Activated naive CD4-positive, alpha-beta T cell treated with anti-CD3 and anti-CD28 coated beads for 36 hours (primary cell): ENCODE results near the gene EIF4E1B. TPM values are rescaled to one million over a fixed set of nuclear protein-coding genes. Genes with fewer than 3 reads are reported as not detected.

ENCODE experiments used
- CTCF ChIA-PET: fragments of 350-600 bp; sonication (Branson Sonifier 250); formaldehyde crosslinking; loops from one replicate; lab custom pipeline; 2021; ENCODE audit warnings: antibody characterized with exemption; lab: Charles Lee
- DNase-seq: peaks from one replicate; pipeline ENCODE4 v3.0.0-alpha.2; 2020
- H3K27ac Mint-ChIP-seq: one replicate; pipeline ENCODE4 v1.8.0; 2021; ENCODE audit warnings: mild to moderate bottlenecking, mixed read lengths
- H3K27me3 Mint-ChIP-seq: one replicate; pipeline ENCODE4 v1.8.0; 2021; ENCODE audit warnings: low read depth, mixed read lengths
- H3K36me3 Mint-ChIP-seq: one replicate; pipeline ENCODE4 v1.8.0; 2021; ENCODE audit warnings: low read depth, mixed read lengths
- H3K4me1 Mint-ChIP-seq: one replicate; pipeline ENCODE4 v1.8.0; 2021; ENCODE audit warnings: low read depth, mixed read lengths
- H3K4me3 Mint-ChIP-seq: one replicate; pipeline ENCODE4 v1.8.0; 2021; ENCODE audit warnings: mild to moderate bottlenecking, moderate library complexity, mixed read lengths
- H3K9me3 Mint-ChIP-seq: one replicate; pipeline ENCODE4 v1.8.0; 2021; ENCODE audit warnings: mixed read lengths
- intact Hi-C: fragments of 100-400 bp; cut with micrococcal nuclease; formaldehyde crosslinking; loops from one replicate; pipeline ENCODE4 v1.15.1; 2023
- total RNA-seq, 2 experiments: library from RNA; stranded (reverse); gene quantifications; one replicate each; pipeline ENCODE4 v1.2.3, GENCODE V29; 2021

The EIF4E1B gene
- total RNA-seq, 2 experiments from 2014 or later, result not detected

DNA sequence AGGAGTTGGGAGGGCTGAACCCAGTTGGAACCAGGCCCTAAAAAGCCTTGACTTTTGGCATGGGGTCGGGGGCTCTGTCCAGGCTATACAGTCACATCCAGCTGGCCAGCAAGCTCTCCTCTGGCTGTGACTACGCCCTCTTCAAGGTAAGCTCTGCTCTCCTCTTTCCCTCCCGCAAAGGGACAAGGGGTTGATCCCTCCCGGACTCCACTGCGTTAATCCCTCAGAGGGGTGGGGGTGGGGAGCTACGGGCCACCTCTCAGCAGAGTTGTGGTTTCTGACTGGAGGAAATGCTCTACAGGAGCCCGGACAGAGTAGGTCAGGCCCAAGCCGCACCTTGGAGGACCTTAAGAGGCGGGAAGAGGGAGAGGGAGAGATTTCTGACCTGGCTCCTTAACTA, 13.8 kb downstream of the EIF4E1B start:
- H3K4me1 Mint-ChIP-seq, result peaks cover 24% of the 10 kb centered on the region
- no peak overlapping the region for H3K27ac Mint-ChIP-seq
- no peaks in the 10 kb centered on the region for H3K9me3 Mint-ChIP-seq
- no peaks in the 10 kb centered on the region for H3K36me3 Mint-ChIP-seq
- no peak overlapping the region for H3K4me3 Mint-ChIP-seq
- CTCF ChIA-PET, result interaction anchor here (1.2 kb wide), 1 partner anchor 16 kb away, joined by 4 read pairs; no protein-coding TSS in a partner anchor
- intact Hi-C loops, result loop anchor here (10.0 kb wide), 1 partner anchor 671 kb away; the partner anchor contains the start of gene MXD3
- DNase-seq, result no peak
- H3K27me3 Mint-ChIP-seq, result no peaks in the 10 kb centered on the region

GRCh38 chr5:176644878-176645670, 14.6 kb downstream of the EIF4E1B start:
- intact Hi-C loops, result loop anchor here (10.0 kb wide), 1 partner anchor 670 kb away; the partner anchor contains the start of gene MXD3
- H3K27ac Mint-ChIP-seq, result no peak overlapping the region
- no peak for DNase-seq

GRCh38 chr5:176646049-176646706, 15.7 kb downstream of the EIF4E1B start:
- Mint-ChIP-seq H3K27ac (peak overlapping the region; percentile 86), H3K36me3 (no peaks in the 10 kb centered on the region), H3K9me3 (no peaks in the 10 kb centered on the region), H3K4me3 (peak overlapping the region; percentile 86), H3K4me1 (peaks cover 35% of the 10 kb centered on the region), H3K27me3 (no peaks in the 10 kb centered on the region)
- no peak for DNase-seq
- intact Hi-C loops, result loop anchor here (2.0 to 10.0 kb wide), 2 partner anchors 109 to 669 kb away; partner anchors contain the start of genes MXD3 and RNF44
- CTCF ChIA-PET, result interaction anchor here (1.3 to 7.0 kb wide), 2 partner anchors 13 to 111 kb away, joined by 4 to 69 read pairs; no protein-coding TSS in a partner anchor

More at GRCh38 chr5:176644878-176645670, 14.6 kb downstream of the EIF4E1B start:
- CTCF ChIA-PET, result no interaction called here
- Mint-ChIP-seq H3K4me1 (peaks cover 27% of the 10 kb centered on the region), H3K27me3 (no peaks in the 10 kb centered on the region), H3K9me3 (no peaks in the 10 kb centered on the region), H3K4me3 (no peak overlapping the region), H3K36me3 (no peaks in the 10 kb centered on the region)

DNA sequence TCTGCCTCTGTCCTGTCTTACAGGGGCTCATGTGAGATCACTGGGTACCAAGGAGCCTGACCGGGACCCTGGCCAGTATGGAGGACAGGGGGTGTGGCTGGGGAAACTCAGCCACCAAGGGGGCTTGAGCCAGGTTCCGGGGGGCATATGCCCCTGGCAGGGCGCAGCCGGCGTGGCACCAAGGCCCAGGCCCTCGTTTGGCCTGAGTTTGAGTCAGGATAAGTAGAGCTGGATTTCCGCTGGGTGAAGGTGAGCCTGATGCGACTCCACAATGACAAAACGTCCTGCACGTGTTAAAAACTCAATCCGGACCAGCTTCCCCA, 16.2 kb downstream of the EIF4E1B start:
- Mint-ChIP-seq H3K4me1 (peaks cover 38% of the 10 kb centered on the region), H3K4me3 (peak overlapping the region; percentile 86), H3K9me3 (no peaks in the 10 kb centered on the region), H3K36me3 (no peaks in the 10 kb centered on the region), H3K27ac (peak overlapping the region; percentile 86), H3K27me3 (no peaks in the 10 kb centered on the region)
- DNase-seq, result no peak
- intact Hi-C loops, result loop anchor here (1.0 to 10.0 kb wide), 8 partner anchors 27 to 668 kb away; partner anchors contain the start of genes CLTB, FAF2, HIGD2A and MXD3
- CTCF ChIA-PET, result interaction anchor here (0.9 to 7.0 kb wide), 3 partner anchors 12 to 111 kb away, joined by 4 to 69 read pairs (median 6); no protein-coding TSS in a partner anchor

- Mint-ChIP-seq H3K4me1 (peaks cover 43% of the 10 kb centered on the region), H3K4me3 (peak within 1 kb of the TSS; percentile 86), H3K36me3 (no peaks in the 10 kb centered on the region), H3K9me3 (no peaks in the 10 kb centered on the region), H3K27me3 (no peaks in the 10 kb centered on the region), H3K27ac (peak within 1 kb of the TSS; percentile 86)
- CTCF ChIA-PET, result interaction anchor here (0.6 to 7.0 kb wide), 4 partner anchors 12 to 519 kb away, joined by 4 to 69 read pairs (median 6); no protein-coding TSS in a partner anchor
- intact Hi-C loops, result loop anchor here (1.0 to 10.0 kb wide), 8 partner anchors 28 to 668 kb away; partner anchors contain the start of genes CLTB, FAF2, HIGD2A and MXD3
- DNase-seq, result peak; percentile 100
Measured at GRCh38 chr5:176647030-176647842, 16.8 kb downstream of the EIF4E1B start, which contains the start of gene TSPAN17. Gene TSPAN17 (plus strand): TSS chr5:176647484. CDS start chr5:176647616, 132 bp downstream.

DNA sequence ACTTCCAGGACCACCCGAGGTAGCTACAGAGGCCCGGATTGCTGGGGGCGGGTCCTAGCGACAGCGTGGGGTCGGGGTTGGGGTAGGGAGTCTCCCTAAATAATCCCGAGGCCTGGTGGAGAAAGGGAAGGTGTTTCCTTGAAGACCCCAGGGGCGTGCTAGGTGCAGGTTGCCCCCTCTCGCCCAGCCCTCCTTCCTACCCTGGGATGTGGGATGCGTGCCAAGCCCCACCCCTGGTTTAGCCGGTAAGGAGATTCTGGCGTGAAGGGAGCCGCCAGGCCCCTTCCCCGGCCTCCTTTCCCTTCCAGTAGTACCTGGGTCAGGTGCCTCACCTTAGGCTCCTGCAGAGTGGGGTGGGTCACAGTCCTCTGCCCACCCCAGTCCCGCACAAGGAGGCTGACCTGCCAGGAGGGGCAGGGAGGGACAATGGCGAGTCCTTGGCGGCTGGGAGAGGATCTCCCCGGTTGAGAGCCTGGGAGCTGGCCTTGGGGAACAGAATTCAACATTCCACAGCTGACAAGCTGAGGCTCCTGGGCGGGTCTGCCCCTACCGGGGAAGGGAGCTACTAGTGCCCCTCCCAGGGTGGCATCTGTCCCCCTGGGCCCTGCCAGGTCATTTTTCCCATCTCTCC, 17.5 kb downstream of the EIF4E1B start:
- Mint-ChIP-seq H3K4me1 (peaks cover 51% of the 10 kb centered on the region), H3K9me3 (no peaks in the 10 kb centered on the region), H3K27me3 (no peaks in the 10 kb centered on the region), H3K27ac (no peak overlapping the region), H3K36me3 (no peaks in the 10 kb centered on the region), H3K4me3 (peak overlapping the region; percentile 86)
- peak; percentile 30 for DNase-seq
- intact Hi-C loops, result loop anchor here (1.0 to 10.0 kb wide), 9 partner anchors 29 to 667 kb away; partner anchors contain the start of genes CLTB, FAF2, HIGD2A and MXD3
- CTCF ChIA-PET, result interaction anchor here (7.0 kb wide), 1 partner anchor 11 kb away, joined by 69 read pairs; no protein-coding TSS in a partner anchor

- Mint-ChIP-seq H3K27ac (no peak overlapping the region), H3K4me1 (peaks cover 57% of the 10 kb centered on the region), H3K27me3 (no peaks in the 10 kb centered on the region), H3K9me3 (no peaks in the 10 kb centered on the region), H3K4me3 (peak overlapping the region; percentile 86), H3K36me3 (peaks cover 5% of the 10 kb centered on the region)
- intact Hi-C loops, result loop anchor here (2.0 to 10.0 kb wide), 2 partner anchors 374 to 666 kb away; partner anchors contain the start of genes MXD3 and ZNF346
- DNase-seq, result peak; percentile 20
- CTCF ChIA-PET, result interaction anchor here (7.0 kb wide), 1 partner anchor 10 kb away, joined by 69 read pairs; no protein-coding TSS in a partner anchor
Measured at GRCh38 chr5:176648474-176649194, 18.2 kb downstream of the EIF4E1B start.

GRCh38 chr5:176650354-176650884, 19.9 kb downstream of the EIF4E1B start:
- H3K27me3 Mint-ChIP-seq, result no peaks in the 10 kb centered on the region
- CTCF ChIA-PET, result interaction anchor here (0.8 to 7.0 kb wide), 2 partner anchors 9 to 16 kb away, joined by 3 to 69 read pairs; no protein-coding TSS in a partner anchor
- no peaks in the 10 kb centered on the region for H3K9me3 Mint-ChIP-seq
- no peak for DNase-seq
- H3K4me3 Mint-ChIP-seq, result no peak overlapping the region
- intact Hi-C loops, result no loop called here
- peaks cover 69% of the 10 kb centered on the region for H3K4me1 Mint-ChIP-seq
- H3K36me3 Mint-ChIP-seq, result peaks cover 7% of the 10 kb centered on the region
- no peak overlapping the region for H3K27ac Mint-ChIP-seq

DNA sequence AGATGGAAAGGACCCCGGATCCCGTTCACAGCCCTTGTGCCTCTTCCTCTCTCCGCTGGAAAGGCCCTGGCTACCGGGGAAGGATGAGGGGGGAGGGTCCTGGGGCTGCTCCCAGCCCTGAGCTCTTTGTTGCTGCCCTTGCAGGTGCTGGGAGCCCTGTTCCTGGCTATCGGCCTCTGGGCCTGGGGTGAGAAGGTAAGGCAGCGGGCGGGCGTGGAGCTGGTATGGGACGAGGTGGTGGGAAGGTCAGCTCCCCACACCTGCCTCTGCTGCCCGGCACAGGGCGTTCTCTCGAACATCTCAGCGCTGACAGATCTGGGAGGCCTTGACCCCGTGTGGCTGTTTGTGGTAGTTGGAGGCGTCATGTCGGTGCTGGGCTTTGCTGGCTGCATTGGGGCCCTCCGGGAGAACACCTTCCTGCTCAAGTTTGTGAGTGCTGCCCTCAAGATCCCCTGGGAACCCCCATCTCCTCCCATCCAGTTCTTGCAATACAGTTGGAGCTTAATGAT, 21.1 kb downstream of the EIF4E1B start:
- no peak for DNase-seq
- intact Hi-C loops, result no loop called here
- Mint-ChIP-seq H3K4me1 (peaks cover 63% of the 10 kb centered on the region), H3K27ac (no peak overlapping the region), H3K36me3 (peaks cover 7% of the 10 kb centered on the region), H3K27me3 (no peaks in the 10 kb centered on the region), H3K9me3 (no peaks in the 10 kb centered on the region), H3K4me3 (no peak overlapping the region)
- CTCF ChIA-PET, result interaction anchor here (0.8 to 7.0 kb wide), 2 partner anchors 8 to 17 kb away, joined by 3 to 69 read pairs; no protein-coding TSS in a partner anchor

DNA sequence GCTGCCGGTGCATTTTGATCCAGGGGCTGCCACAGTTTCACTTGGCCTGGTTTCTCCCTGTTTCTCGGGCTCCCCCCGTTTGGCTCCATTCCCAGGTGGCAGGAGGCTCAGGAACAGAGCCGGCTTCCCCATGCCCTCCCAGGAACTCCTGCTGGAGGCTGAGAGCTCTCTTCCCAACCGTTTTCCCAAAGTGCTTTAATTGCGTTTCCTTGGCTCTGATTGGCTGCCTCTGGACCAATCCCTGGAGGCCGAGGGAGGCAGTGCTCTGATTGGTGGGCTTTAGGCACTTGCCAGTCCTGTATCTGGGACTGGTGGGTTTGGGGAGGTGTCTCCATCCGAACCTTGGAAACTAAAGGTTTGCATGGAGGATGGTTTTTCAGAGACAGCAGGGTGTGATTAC, 21.7 kb downstream of the EIF4E1B start:
- intact Hi-C loops, result no loop called here
- H3K4me1 Mint-ChIP-seq, result peaks cover 58% of the 10 kb centered on the region
- H3K36me3 Mint-ChIP-seq, result peaks cover 7% of the 10 kb centered on the region
- H3K27me3 Mint-ChIP-seq, result no peaks in the 10 kb centered on the region
- no peak overlapping the region for H3K27ac Mint-ChIP-seq
- no peak overlapping the region for H3K4me3 Mint-ChIP-seq
- no peak for DNase-seq
- CTCF ChIA-PET, result interaction anchor here (7.0 kb wide), 1 partner anchor 7 kb away, joined by 69 read pairs; no protein-coding TSS in a partner anchor
- H3K9me3 Mint-ChIP-seq, result no peaks in the 10 kb centered on the region
